ENCODE data around the gene PTBP1. TPM values are rescaled to one million over a fixed set of nuclear protein-coding genes. Genes with fewer than 3 reads are reported as not detected.

Gene PTBP1
- total RNA-seq, 1 experiment from 2014 or later: 712 TPM

DNA sequence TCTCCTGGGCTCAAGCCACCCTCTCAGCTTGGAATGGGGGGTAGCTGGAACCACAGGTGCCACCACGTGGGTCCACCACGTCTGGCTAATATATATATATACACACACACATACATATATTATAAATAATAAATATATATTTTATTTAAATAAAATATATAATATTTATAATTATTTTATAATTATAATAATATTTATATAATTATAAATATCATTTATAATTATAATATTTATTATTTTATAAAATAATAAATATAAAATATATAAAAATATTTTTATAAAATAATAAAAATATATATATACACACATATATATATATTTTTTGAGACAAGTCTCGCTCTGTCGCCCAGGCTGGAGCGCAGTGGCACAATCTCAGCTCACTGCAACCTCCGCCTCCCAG lies 57.3 kb downstream of the PTBP1 start:
- H2BK20ac ChIP-seq (ENCODE audit: low read depth, low read length, poor library complexity, severe bottlenecking): no peak overlapping the region
- H3K27ac Mint-ChIP-seq: no peak overlapping the region

More for the DNA sequence above, 57.3 kb downstream of the PTBP1 start:
- Histone ChIP-seq H3K56ac (ENCODE audit: insufficient read length, low read depth, low read length) (no peak overlapping the region), H3K4me2 (ENCODE audit: insufficient read depth, insufficient read length, low read length) (no peak overlapping the region), H4K5ac (ENCODE audit: insufficient read length, low read depth, low read length) (no peak overlapping the region), H3K23me2 (ENCODE audit: insufficient read length, low read depth, low read length, poor library complexity, severe bottlenecking) (no peaks in the 10 kb centered on the region), H4K8ac (replicated peaks; ENCODE audit: insufficient read length, low read depth, low read length) (no peak overlapping the region), H2BK5ac (ENCODE audit: insufficient read length, low read length) (no peak overlapping the region), H3K27ac (ENCODE audit: insufficient read length, low read depth, low read length) (no peak overlapping the region), H2BK120ac (ENCODE audit: low read depth, low read length, poor library complexity, severe bottlenecking) (no peak overlapping the region), H2AFZ (ENCODE audit: low read length) (no peak overlapping the region), H2BK15ac (ENCODE audit: low read depth, low read length) (no peak overlapping the region), H3K9ac (ENCODE audit: extremely low read depth, insufficient read length, low read length) (no peak overlapping the region), H3K79me1 (ENCODE audit: insufficient read depth, low read depth, low read length, poor library complexity, severe bottlenecking) (no peaks in the 10 kb centered on the region), H3K9me3 (ENCODE audit: control insufficient read depth, low read depth, low read length) (no peaks in the 10 kb centered on the region), H3K4me1 (ENCODE audit: insufficient read depth, low read length) (no peaks in the 10 kb centered on the region), H3K23ac (ENCODE audit: insufficient read length, low read depth, low read length) (no peak overlapping the region), H3K27me3 (ENCODE audit: insufficient read depth, low read length) (no peaks in the 10 kb centered on the region; the same call in 1 of the 2 replicates), H4K91ac (ENCODE audit: insufficient read length, low read depth, low read length) (no peak overlapping the region), H2AK5ac (ENCODE audit: insufficient read length, low read length) (no peak overlapping the region), H3K14ac (ENCODE audit: insufficient read depth, low read length) (no peak overlapping the region), H4K20me1 (ENCODE audit: control insufficient read depth, insufficient read depth, insufficient read length) (no peaks in the 10 kb centered on the region), H3K18ac (ENCODE audit: insufficient read length, low read depth, low read length) (no peak overlapping the region), H3K79me2 (ENCODE audit: insufficient read depth, low read length) (no peaks in the 10 kb centered on the region), H2BK12ac (ENCODE audit: insufficient read length, low read depth, low read length) (no peak overlapping the region), H3K4ac (ENCODE audit: low read depth, low read length) (no peak overlapping the region), H3T11ph (ENCODE audit: low read length) (no peak overlapping the region)
- TF ChIP-seq, protein P1, sequence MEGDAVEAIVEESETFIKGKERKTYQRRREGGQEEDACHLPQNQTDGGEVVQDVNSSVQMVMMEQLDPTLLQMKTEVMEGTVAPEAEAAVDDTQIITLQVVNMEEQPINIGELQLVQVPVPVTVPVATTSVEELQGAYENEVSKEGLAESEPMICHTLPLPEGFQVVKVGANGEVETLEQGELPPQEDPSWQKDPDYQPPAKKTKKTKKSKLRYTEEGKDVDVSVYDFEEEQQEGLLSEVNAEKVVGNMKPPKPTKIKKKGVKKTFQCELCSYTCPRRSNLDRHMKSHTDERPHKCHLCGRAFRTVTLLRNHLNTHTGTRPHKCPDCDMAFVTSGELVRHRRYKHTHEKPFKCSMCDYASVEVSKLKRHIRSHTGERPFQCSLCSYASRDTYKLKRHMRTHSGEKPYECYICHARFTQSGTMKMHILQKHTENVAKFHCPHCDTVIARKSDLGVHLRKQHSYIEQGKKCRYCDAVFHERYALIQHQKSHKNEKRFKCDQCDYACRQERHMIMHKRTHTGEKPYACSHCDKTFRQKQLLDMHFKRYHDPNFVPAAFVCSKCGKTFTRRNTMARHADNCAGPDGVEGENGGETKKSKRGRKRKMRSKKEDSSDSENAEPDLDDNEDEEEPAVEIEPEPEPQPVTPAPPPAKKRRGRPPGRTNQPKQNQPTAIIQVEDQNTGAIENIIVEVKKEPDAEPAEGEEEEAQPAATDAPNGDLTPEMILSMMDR (conservative IDR thresholded peaks at IDR 0.05): no peak
- H3K4me3 Mint-ChIP-seq: no peak overlapping the region
- no peak for DNase-seq
- no peaks in the 10 kb centered on the region for H3K4me1 Mint-ChIP-seq
- peaks cover 0 to 2% of the 10 kb centered on the region in 2 experiments; a peak in 2 of 5 replicates for H3K9me3 Mint-ChIP-seq
- H3K36me3 Mint-ChIP-seq (ENCODE audit: insufficient read depth in 1 of 3, low read depth in 3 of 3): no peaks in the 10 kb centered on the region
- peaks cover 27% of the 10 kb centered on the region for H3K27me3 Mint-ChIP-seq (ENCODE audit: low read depth)
- no CpG with 5 or more reads among the region's 6 CpGs for WGBS (ENCODE audit: extremely low coverage, insufficient read length, low lambda C conversion rate)

Measured in H9 (cell line).